ENCODE data around the gene PLPP3.

Gene PLPP3

GRCh38 chr1:56520016-56520601 is 59.3 kb downstream of the PLPP3 start:
- DNase-seq (ENCODE audit: low read depth): no peak

GRCh38 chr1:56517404-56518130 is 61.8 kb downstream of the PLPP3 start:
- DNase-seq (ENCODE audit: low read depth): no peak

GRCh38 chr1:56516539-56517252 is 62.7 kb downstream of the PLPP3 start:
- DNase-seq (ENCODE audit: low read depth): no peak

- no peak for DNase-seq (ENCODE audit: low read depth)
Measured at GRCh38 chr1:56515898-56516538, 63.3 kb downstream of the PLPP3 start.

GRCh38 chr1:56512724-56513494 is 66.5 kb downstream of the PLPP3 start:
- DNase-seq (ENCODE audit: low read depth): no peak

- no peak for DNase-seq (ENCODE audit: low read depth)
Measured at GRCh38 chr1:56511766-56512165, 67.6 kb downstream of the PLPP3 start.

GRCh38 chr1:56511364-56511763 is 68.0 kb downstream of the PLPP3 start:
- no peak for DNase-seq (ENCODE audit: low read depth)

GRCh38 chr1:56510642-56511021 is 68.7 kb downstream of the PLPP3 start:
- DNase-seq (ENCODE audit: low read depth): no peak

GRCh38 chr1:56509713-56510641 is 69.4 kb downstream of the PLPP3 start:
- DNase-seq (ENCODE audit: low read depth): no peak

- no peak for DNase-seq (ENCODE audit: low read depth)
Measured at GRCh38 chr1:56508523-56508983, 70.8 kb downstream of the PLPP3 start.

- DNase-seq (ENCODE audit: low read depth): no peak
Measured at GRCh38 chr1:56507925-56508522, 71.3 kb downstream of the PLPP3 start.

GRCh38 chr1:56506951-56507491 is 72.3 kb downstream of the PLPP3 start:
- DNase-seq (ENCODE audit: low read depth): no peak

GRCh38 chr1:56505792-56506743 is 73.3 kb downstream of the PLPP3 start:
- DNase-seq (ENCODE audit: low read depth): no peak

GRCh38 chr1:56502700-56503245 is 76.6 kb downstream of the PLPP3 start:
- DNase-seq (ENCODE audit: low read depth): no peak

GRCh38 chr1:56501888-56502287 is 77.5 kb downstream of the PLPP3 start:
- no peak for DNase-seq (ENCODE audit: low read depth)

- DNase-seq (ENCODE audit: low read depth): no peak
Measured at GRCh38 chr1:56501426-56501825, 77.9 kb downstream of the PLPP3 start.

GRCh38 chr1:56496821-56497772 is 82.3 kb downstream of the PLPP3 start:
- DNase-seq (ENCODE audit: low read depth): no peak
